HG03103 (cell line): ENCODE results near the gene TPRKB.
"Not testable (repeated sequence)": the region's sequence is repeated elsewhere in the genome, so short reads cannot be mapped to it uniquely, and the experiment has no call there.

Experiments used
- ATAC-seq: cut with Tn5 transposase; IDR thresholded peaks from one replicate; pipeline ENCODE4 v1.9.1; 2021; ENCODE audit warnings: low read depth; ENCODE audit not compliant: unreplicated experiment

Gene TPRKB

DNA sequence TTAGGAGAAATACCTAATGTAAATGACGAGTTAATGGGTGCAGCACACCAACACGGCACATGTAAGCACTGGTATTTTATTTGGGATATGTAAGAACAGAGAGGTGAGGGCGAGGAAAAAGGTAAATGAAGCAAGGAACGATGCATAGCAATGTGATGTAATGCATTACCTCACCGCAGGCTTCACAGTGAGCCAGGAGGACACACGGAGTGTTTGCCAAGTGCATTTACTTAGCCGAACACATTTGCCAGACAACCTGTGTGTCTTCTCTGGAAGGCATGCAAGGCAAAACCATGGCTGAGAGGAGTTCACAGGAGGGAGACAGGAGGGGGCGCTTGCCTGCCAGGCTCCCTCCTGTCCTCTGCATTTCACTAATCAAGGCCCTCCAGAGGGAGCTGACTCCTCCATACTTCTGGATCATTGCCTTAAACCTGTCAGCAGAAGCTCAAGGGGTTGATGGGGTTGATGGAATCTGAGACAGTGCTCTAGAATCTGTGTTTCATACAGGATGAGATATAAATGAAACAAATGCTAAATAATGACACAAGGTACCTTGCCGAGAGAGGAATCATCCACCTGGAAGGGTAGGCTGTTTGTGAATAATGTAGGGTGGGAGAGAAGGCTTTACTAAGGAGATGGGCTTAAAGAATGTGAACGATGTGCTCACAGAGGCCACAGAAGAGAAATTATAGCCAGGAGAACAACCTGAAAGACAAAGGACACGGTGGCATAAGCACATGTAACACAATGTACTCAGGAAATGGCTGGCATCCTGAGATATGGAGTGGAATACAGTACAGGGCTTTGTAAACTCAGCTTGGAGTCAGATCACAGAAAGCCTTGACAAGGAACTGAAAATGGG lies 9.1 kb upstream of the TPRKB start:
- ATAC-seq = no peak

DNA sequence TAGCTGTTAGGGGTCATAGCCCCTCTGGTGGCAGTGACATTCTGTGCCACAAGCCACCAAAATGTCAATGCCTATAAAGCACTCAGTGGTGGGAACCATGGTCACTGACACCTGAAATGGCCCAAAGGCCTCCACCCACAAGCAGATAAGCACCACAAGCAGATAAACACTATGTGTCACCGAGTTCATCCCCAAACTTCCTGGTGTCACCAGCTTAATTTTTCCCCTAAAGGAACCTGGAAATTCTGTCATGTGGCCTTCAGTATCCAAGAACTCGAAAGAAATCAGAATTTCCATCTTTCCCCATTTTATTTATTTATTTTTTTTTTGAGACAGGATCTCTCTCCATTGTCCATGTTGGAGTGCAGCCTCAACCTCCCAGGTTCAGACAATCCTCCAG lies 3.6 kb upstream of the TPRKB start:
- ATAC-seq = no peak

DNA sequence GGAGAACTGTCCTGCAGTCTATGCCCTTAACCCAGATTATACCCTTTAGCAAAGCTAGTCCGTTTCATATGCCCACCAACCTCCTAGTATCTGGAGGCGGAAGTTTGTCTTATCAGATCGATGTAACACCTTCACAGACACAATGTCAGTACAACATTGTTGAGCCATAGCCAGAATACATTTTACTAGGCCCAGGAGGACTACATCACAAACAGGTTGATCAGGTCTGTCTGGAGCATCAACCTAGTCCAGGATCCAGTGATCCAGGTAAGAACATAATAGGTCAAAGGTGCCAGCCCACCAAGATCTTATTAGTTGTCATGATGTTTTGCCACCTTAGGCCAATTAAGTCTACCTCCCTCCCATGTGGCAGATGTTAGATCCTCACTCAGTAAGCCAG lies 2.0 kb upstream of the TPRKB start:
- no peak for ATAC-seq

DNA sequence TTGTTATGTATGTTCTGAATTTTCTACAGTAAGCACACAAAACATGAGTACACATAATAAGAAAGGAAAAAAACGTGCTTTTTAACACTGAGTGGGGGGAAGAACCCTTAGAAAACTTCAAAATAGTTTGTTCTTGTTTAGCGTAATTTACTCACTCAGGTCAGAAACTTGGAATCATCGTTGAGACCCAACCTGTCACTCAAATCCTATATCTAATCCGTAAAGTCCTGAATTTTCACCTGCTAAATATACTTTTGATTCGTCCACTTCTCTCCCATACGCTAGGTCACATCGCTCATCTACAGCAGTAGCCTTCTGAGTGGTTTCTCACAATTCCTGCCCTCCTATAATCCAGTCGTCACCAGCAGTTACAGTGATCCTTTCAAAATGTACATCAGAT lies 767 bp downstream of the TPRKB start:
- no peak for ATAC-seq

DNA sequence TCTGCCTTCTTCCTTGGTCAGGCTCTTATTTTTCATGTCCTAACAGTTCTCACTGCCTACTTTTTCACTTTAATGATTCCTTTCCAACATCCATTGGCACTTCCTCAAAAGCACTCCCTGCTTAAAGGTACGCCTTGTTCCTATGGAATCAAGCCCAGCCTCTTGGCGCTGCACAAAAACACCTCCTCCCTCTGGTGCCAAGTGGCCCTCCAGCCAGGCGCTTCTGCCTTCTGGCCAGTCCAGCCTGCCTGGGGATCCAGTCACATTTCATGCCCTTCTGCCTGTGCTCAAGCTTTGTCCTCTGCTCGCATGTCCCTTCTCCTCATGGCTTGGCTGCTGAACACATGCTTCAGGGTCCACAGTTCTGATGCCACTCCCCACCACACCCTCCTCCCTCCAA lies 6.3 kb downstream of the TPRKB start:
- no peak for ATAC-seq

DNA sequence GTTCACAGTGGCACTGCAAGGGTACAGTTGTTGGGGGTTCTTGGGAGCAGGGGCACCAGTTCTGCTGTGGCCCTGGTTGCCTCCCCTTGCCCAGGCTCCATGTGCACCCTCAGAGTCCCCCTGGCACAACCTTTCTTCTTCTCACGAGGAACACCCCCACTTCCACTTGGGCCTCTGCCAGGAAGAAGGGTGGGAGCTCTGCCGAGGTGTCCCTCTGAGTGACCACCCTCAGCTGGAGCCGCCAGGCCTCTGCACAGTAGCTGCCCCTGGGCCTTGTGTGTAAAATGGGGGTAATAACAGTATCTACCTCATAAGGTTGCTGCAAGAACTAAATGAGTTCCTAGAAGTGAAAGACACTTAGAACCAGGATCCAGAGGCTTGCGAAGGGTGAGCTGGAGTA lies 8.4 kb downstream of the TPRKB start:
- ATAC-seq = no peak

DNA sequence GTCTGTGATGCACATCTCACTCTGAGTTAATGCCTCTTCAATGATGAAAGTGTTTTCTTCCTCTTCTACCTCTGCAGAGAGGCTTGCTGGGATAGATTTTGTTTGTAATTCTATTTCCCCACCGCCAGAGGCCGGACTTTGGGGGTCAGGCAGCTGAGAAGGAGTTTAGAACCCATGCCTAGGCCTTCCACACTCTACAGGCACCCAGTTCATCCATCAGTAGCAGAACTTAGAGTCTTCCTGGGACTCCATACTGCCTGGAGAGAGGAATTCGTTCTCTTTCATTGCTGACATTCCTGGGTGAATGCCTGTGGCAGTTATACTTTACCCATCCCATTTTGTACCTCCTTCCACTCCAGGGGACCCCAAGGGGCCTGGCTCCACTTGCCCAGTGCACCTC lies 9.1 kb downstream of the TPRKB start:
- no peak for ATAC-seq

DNA sequence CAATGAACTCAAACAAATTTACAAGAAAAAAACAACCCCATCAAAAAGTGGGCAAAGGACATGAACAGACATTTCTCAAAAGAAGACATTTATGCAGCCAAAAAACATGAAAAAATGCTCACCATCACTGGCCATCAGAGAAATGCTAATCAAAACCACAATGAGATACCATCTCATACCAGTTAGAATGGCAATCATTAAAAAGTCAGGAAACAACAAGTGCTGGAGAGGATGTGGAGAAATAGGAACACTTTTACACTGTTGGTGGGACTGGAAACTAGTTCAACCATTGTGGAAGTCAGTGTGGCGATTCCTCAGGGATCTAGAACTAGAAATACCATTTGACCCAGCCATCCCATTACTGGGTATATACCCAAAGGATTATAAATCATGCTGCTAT lies 10.5 kb downstream of the TPRKB start:
- not testable (repeated sequence) for ATAC-seq

DNA sequence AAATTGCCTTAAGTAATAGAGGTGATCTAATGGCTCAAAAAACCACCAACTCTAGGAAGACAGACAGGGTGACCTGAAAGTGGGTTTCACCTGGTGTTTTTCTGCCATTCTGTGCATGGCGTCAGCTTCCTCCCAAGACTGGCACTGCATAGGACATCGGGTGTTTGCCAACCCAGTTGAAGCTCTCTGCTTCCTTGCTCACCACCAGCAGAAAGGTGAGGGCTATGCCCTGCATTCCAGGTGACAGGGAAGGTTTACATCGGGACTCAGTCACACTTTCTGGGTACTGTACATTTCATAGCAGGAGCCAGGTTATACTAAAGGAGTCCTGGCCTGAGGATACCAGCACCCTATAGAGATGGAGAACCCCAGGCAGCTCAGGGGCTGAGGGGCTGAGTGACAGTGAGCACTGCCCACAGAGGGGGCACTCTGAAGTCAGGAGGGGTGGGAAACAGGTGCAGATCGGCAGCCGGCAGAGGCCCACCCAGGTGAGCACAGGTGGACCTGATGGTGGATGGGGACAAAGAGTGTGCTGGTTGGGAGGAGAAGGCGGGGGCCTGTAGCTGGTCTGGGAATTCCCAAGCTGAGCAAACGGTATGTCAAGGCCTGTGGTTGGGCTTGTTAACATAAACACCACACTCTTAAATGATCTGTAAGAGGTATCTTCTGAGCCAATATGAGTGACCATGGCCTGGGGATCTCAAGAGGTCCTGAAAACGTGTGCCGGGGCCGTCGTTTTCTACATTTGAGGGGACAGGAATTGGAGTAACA lies 18.1 kb downstream of the TPRKB start:
- ATAC-seq = no peak

DNA sequence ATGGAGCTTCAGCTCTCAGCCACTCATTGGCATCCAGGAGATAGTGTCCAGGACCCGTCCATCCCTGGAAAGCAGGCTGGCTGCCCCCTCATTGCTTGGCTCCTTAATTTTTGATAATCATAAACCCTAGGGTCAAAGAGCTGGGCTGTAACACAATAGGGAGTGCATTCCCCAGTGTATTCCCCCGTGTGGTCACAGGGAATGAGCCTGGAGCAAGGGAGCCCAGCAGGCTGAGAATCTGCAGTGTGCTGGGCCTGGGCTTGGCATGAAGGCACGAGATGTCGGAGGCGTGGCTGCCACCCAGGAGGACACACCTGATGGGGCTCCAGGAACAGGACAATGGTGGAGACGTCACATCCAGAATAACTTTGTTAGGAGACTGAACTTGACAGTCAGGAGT lies 18.7 kb downstream of the TPRKB start:
- ATAC-seq = no peak

DNA sequence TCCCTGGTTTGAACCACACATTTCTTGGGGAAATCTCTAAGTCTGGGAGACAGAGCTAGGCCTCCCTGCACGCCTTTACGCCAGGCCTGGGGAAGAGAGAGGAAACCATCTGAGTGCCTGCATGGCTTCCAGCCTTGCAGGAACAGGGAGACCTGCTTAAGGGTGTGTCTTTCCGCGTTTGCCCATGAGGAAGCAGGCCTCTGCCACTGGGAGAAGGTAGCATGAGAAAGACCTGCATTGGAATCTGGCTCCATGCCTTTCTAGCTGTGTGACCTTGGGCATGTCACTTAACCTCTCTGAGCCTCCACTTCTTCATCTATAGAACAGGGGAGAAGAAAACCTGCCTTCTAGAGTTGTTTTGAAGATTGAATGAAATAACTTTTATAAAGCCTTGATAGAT lies 19.4 kb downstream of the TPRKB start:
- ATAC-seq = not testable (repeated sequence)

DNA sequence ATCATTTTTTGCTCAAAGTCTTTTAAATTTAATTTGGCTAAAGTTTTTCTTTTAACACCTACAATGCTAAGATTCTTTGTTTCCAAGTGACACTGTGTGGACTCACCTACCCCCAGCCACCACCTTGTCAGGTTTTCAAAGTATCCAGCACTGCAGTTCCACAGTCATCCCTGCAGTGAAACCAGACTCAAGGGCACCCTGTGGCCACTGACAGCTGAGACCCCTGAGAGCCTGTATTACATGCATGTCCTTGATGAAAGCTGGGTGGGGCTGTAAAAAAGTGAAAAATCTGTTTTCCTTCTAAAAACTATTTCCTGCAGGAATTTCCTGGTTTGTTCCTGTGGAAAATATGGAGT lies 19.9 kb downstream of the TPRKB start:
- ATAC-seq = no peak

DNA sequence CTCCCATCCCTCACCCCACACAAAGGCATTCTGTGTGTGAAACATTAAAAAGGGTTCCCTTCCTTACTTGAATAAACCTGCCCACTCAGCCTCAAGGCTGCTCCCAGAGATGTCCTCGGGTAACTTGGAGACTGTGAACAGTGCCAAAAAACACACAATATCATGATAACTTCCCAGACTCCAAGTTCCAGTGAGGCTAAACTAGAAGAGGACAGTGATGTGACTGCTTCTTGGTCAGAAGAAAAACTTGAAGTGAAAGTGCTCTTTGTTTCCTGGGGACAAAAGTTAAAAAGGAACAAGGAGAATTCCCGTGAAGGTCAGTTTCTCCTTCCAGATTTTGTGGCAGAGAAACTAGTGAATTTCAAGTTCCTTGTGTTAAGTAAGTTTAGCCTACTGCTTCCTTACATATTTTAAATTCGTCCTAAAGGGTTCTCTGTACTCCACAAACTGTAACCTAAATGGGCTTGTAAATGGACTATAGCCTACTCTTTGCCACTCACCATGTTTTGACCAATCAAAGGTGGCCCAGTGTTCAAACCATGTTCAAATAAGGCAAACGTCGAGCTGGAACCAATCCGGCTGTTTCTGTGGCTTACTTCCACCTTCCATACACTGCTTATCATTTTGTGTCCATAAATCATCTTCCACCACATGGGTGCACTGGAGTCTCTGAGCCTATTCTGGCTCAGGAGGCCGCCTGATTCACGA lies 20.4 kb downstream of the TPRKB start:
- ATAC-seq = no peak

DNA sequence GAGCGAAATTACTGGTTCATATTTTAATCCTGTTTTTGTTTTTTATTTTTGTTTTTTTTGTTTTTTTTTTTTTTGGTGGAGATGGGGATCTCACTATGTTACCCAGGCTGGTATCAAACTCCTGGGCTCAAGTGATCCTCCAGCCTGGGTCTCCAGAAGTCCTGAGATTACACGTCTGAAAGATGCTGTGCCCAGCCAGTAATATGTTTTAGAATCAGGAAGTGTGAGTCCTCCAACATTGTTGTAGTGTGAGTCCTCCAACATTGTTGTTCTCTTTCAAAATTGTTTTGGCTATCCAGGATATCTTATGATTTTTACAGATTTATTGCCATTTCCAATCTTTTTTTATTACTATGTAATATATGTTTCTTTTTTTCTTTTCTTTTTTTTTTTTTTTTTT lies 23.1 kb downstream of the TPRKB start:
- no peak for ATAC-seq

DNA sequence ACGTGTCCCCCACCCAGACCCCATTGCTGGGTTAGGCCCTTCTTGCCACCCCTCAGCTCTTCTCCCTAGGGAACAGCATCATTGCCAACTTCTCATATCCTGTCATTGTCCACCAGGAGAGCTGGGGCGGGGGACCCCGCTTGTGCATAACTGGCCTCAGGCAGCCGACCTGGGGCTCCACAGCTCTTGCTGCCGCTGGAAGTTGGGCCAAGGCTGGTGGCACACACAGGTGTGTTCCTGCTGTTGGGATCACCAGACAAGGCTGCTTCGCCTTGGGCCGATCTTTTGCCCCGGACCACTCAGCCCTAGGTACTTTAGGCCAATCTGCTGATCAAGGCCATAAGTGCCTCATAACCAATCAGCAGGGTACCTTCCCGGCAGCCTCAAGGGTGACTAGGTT lies 28.6 kb downstream of the TPRKB start:
- no peak for ATAC-seq

DNA sequence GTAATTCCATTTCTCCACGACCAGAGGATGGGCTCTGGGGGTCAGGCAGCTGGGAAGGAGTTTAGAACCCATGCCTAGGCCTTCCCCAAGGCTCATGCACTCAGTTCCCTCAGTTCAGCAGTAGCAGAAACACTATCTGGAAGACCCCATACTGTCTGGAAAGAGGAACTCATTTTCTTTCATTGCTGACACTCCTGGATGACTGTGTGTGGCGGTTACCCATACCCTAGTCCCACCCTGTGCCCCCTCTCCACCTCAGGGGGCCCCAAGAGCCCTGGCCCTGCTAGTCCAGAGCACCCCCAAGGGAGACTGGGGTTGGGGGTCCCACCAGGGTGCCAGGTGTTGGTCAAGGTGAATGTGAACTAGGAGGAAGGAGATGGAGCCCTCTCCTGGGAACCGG lies 29.5 kb downstream of the TPRKB start:
- ATAC-seq = no peak

DNA sequence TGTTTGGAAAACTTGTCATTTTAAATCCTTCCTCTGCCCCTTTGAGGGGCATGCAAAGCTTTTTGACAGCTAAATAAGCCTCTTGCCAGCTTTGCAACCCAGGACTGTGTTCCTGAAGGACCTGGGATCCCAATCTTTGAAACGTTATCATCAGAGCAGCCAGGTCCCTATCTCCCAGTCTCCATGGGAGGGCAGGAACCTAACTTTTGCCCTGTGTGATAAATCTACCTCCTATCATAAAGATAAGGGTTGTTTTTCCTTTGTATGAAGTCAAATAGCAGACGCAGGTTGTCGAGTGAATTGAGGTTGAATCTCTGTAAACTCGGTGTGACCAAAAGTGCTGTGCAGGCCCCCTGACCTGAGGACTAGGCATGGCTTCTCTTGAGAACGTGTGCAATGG lies 30.1 kb downstream of the TPRKB start:
- ATAC-seq = no peak

DNA sequence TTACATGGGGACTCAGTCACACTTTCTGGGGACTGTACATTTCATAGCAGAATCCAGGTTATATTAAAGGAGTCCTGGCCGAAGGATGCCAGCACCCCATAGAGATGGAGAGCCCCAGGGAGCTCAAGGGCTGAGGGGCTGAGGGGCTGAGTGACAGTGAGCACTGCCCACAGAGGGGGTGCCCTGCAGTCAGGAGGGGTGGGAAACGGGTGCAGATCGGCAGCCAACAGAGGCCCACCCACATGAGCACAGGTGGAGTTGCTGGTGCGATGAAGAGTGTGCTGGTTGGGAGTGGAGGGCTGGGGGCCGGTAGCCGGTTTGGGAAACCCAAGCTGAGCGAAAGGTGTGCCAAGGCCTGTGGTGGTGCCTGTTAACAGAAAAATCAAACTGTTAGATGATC lies 32.1 kb downstream of the TPRKB start:
- no peak for ATAC-seq

DNA sequence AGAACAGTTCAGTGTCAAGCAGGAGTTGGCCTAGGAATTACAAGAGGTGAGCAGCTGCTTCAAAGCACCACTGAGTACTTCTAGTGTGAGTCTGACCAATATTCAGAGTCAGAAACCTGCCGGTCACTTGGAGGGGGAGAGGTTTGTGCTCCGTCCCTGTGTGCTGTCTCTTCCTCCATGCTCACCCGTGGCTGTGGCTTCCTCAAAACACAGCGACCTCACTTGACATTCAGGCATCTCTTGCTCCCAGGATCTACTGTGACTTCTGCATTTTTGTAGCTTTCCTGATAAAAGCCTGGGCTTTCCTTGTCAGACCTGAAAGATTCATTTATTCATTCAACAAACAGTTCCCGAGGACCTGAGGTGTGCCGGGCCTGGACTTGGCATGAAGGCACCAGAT lies 32.9 kb downstream of the TPRKB start:
- ATAC-seq = no peak

DNA sequence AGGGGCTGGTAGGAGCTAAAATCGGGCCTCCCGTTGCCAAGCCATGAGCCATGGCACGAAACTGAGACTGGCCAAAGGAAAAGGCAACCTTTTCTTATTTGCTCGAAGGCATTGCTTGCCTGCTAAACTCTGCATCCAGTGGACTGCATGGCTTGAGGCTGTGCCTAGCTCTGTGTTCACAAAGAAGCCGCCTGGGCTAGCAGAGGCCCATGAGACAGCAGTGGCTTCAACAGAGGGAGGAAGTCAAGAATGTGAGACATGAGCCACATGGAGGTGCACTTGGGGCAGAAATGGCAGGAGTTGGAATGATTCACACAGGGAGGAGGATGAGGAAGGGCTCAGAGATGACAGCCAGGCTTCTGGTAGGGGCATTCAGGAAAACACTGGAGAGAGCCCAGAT lies 33.5 kb downstream of the TPRKB start:
- no peak for ATAC-seq

DNA sequence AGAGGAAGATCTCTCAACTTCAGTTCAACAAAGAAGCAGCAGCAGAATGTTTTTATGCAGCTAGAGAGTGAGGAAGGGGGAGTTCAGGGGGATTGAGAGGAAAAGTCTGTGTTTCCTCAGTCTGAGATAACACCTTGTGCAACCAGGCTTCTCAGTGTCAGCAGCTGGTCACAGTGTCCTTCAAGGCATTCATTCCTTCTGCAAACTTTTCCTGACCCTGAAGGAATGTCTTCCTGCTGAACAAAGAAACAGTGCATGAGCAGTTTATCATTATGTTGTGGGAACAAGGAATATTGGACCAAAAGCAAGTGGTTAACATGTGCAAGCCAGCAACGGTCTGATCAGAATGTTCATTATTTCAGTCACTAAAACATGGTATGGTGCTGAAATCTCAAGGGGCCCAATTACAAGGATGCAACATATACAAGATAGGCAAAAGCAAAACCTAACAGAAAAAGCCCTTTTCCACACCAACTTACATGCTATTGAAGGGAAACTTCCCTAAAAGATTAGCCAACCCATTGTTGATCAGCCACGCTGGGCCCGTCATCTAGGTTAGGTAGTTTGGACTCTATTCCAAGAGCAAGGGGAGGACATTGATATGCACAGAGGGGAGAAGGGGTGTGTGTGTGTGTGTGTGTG lies 34.2 kb downstream of the TPRKB start:
- not testable (repeated sequence) for ATAC-seq
